NOMO-1 treated with DMSO at 0.1 percent for 48 hours (cell line): Measurements from ENCODE around the gene FAM83C.

ENCODE experiments used
- DNase-seq: peaks from one replicate; lab custom pipeline; 2025; ENCODE audit not compliant: unreplicated experiment; lab: John Stamatoyannopoulos, UW

The FAM83C gene

GRCh38 chr20:35291654-35292503 lies at the start of gene FAM83C:
TSS of gene FAM83C (minus strand) at chr20:35292425. CDS start at chr20:35292304, 121 bp downstream.
- DNase-seq = no peak

- DNase-seq = no peak
Observed at GRCh38 chr20:35341366-35342028, 49.3 kb upstream of the FAM83C start.

- no peak for DNase-seq
Observed at GRCh38 chr20:35340436-35340835, 48.2 kb upstream of the FAM83C start.

DNA sequence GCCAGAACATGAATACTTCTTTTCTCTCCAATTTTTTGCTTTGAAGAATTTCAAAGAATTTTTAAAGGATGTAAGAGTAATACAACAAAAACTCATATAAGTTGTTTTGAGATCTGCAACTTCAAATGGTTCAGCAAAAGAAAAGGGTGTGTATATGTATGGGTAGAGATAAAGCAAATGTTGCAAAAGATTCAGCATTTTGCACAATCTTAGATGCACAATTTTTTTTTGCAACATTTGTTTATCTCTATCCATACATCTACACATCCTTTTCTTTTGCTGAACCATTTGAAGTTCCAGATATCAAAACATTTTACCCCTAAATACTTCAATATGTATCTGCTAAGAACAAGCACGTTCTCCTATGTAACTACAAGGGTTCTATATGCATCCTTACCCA lies 47.4 kb upstream of the FAM83C start:
- DNase-seq = no peak

DNA sequence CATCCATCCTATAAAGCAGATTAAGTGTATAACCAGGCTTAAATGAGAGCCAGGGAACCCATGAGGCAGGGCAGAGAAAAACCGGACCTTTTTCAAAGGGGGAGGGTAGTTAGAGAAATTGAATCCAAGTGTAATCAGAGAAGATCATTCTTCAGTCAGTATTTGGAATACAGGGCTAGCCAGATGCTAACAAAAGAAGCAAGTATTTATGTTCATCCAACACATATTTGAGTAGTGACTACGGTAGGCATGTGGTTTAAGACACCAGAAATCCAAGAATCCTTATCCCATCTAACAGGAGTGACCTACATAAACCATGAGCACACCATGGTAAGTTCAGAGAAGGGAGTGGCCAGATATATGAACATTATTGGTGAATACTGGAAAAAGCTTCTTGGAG lies 46.8 kb upstream of the FAM83C start:
- DNase-seq = no peak

DNA sequence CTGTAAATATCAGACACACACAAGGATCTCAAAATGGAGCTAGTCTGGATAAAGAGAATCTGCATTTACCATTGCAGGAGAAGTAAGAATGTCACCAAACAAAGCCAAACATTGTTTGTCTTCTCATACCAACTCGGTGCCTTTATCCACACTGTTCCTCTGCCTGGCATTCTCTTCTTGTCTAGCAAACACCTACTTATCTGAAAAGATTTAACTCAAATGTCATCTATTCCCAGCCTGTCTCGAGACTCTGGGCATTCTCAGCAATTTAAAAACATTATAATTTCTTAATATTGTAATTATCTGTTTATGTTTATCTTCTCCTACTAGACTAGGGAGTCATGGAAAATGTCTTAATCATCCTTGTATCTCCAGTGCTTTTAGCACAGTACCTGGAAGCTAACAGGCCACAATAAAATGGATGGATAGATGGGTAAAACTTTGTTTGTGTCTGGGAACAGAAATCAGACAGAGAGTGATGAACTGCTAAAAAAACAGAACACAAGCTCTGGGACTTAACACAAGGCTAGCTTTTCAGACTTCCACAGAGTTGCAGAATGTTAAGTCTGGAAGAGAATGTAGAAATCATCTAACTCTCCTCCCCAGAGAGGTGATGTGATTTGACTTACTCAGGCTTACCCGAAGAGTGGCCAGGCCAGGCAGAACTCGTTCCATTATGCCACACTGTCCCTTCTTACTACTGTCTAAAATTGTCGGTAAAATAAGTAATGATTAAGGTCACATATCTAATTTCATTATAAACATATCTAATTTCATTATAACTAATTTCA lies 42.3 kb upstream of the FAM83C start:
- DNase-seq = no peak

- no peak for DNase-seq
Observed at GRCh38 chr20:35333606-35334005, 41.4 kb upstream of the FAM83C start.

- DNase-seq = no peak
Observed at GRCh38 chr20:35332540-35333200, 40.4 kb upstream of the FAM83C start.

DNA sequence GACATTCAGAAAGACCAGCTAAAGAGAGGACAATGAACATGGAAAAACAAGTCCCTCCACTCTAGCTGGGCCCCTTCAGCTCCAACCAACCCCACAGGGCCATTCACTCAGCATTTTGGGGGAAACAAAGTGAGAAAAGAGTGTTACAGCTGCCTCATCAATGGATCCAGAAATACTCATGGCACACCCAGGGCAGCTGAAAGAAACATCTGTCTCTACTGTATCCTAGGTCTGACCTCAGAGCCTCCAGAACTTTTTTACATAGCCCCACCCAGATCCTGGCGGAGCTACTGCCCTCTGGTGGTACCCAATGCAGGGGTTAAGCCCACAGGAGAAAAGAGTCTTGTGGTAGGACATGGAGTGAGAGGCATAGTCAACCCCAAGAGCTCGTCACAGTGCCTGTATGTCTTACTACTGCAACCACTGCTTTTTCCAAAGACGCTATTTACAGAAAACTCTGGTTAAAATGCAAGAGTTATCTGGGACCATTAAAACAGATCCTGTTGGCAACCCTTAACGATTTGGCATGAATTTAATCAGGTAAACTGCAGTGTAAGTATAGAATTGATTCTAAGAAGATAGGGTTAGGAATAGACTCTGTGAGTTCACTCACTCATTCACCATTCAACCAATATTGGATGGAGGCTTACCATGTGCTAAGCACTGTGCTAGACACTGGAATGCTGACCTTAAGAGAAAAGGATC lies 37.4 kb upstream of the FAM83C start:
- peak; percentile 63 for DNase-seq

DNA sequence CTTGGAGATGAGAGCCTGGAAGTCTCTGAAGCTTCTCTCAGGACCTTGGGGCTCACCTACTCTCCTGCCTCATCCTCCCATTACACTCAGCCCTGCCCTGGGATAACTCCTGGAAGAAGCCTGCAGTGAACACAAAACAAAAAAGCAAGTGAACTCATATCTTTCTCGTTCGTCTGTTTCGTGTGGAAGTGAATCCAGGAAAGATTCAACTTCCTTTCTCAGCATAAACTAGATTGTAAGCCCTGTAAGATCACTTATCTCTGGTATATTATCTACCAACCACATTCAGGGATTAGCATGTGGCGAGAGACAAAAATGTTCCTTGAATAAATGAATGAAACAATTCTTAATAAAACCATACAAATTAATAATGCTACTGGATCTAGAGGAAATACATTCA lies 36.5 kb upstream of the FAM83C start:
- no peak for DNase-seq

DNA sequence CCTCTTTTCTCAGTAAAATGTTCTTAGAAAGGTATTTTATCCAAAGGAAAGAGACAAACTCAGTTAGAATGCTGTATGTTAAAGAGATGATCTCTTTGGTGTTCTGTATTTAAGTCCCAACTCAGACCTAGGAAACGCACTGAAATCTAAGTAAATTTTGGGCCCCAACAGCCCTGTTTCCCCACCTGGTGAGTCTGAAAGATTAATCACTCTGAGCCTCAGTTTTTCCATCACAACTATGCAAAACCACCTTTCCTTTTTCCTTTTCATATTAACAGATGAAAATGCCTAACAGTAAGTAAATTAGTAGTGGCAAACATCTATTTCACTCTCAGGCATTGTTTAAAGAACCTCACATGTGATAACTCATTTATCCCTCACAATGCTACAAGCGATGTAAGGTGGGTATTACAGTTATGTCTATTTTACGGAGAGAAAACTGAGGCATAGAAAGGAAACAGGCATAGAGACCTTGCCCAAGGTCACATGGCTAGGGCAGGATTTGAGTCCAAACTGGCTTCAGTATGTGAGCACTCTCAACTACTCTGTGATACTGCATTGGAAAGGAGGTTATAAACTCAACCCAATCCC lies 36.0 kb upstream of the FAM83C start:
- DNase-seq = no peak

- DNase-seq = no peak
Observed at GRCh38 chr20:35327074-35327976, 35.1 kb upstream of the FAM83C start.

DNA sequence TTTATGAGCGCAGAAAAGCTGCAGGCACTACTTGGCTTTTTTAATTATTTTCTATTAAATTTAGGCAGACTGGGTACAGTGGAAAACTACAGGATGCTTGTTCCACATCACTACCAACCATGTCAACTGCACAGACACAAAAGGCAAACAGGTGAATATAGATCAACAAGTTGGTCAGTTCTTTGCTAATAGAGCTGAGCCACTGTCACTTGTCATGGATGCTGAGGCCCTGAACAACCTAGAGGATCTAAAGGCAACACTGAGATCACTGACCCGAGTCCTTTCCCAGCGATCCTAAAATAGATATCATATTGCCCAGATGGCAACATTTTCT lies 34.5 kb upstream of the FAM83C start:
- DNase-seq = no peak

- peak; percentile 80 for DNase-seq
Observed at GRCh38 chr20:35326021-35326739, 34.0 kb upstream of the FAM83C start.

- no peak for DNase-seq
Observed at GRCh38 chr20:35325401-35325800, 33.2 kb upstream of the FAM83C start.

- no peak for DNase-seq
Observed at GRCh38 chr20:35320396-35321126, 28.3 kb upstream of the FAM83C start.

- no peak for DNase-seq
Observed at GRCh38 chr20:35319871-35320197, 27.6 kb upstream of the FAM83C start.
